Hepatocyte (in vitro differentiated cells): ENCODE measurements around the gene AFAP1. TPM values are rescaled to one million over a fixed set of nuclear protein-coding genes. Genes with fewer than 3 reads are reported as not detected.

Experiments used
- DNase-seq: peaks from one replicate; pipeline ENCODE4 v3.0.0-alpha.2; 2016; ENCODE audit warnings: low spot score
- H2AFZ ChIP-seq: fragments of 200-600 bp; sonication (generic); 2 replicates; pipeline ENCODE4 v1.6.0; 2016; ENCODE audit warnings: antibody characterized with exemption, mild to moderate bottlenecking
- H3K27ac ChIP-seq: fragments of 200-600 bp; sonication (generic); 2 replicates; pipeline ENCODE4 v1.5.1; 2016; ENCODE audit warnings: mild to moderate bottlenecking
- H3K27me3 ChIP-seq: fragments of 200-600 bp; sonication (generic); 2 replicates; pipeline ENCODE4 v1.6.1; 2016
- H3K36me3 ChIP-seq: fragments of 200-600 bp; sonication (generic); replicated peaks from 2 replicates; pipeline ENCODE4 v1.5.1; 2016; ENCODE audit warnings: low read depth; ENCODE audit not compliant: insufficient read depth
- H3K4me1 ChIP-seq: fragments of 200-600 bp; sonication (generic); 2 replicates; pipeline ENCODE4 v1.5.1; 2016; ENCODE audit warnings: mild to moderate bottlenecking, moderate library complexity; ENCODE audit not compliant: insufficient read depth
- H3K4me2 ChIP-seq: fragments of 200-600 bp; sonication (generic); 2 replicates; pipeline ENCODE4 v1.6.0; 2016
- H3K4me3 ChIP-seq: fragments of 200-600 bp; sonication (generic); 2 replicates; pipeline ENCODE4 v1.5.1; 2016; ENCODE audit warnings: mild to moderate bottlenecking
- H3K79me2 ChIP-seq: fragments of 200-600 bp; sonication (generic); 2 replicates; pipeline ENCODE4 v1.6.0; 2017; ENCODE audit warnings: mild to moderate bottlenecking
- H3K9me2 ChIP-seq: fragments of 200-600 bp; sonication (generic); replicated peaks from 2 replicates; pipeline ENCODE4 v1.6.0; 2017; ENCODE audit warnings: mild to moderate bottlenecking; ENCODE audit not compliant: insufficient read depth
- H3K9me3 ChIP-seq: fragments of 200-600 bp; sonication (generic); 2 replicates; pipeline ENCODE4 v1.5.1; 2016; ENCODE audit warnings: low read depth, mild to moderate bottlenecking
- H4K20me1 ChIP-seq: fragments of 200-600 bp; sonication (generic); 2 replicates; pipeline ENCODE4 v1.6.0; 2016; ENCODE audit warnings: mild to moderate bottlenecking; ENCODE audit not compliant: insufficient read depth, poor library complexity, severe bottlenecking
- EZH2 ChIP-seq: fragments of 200-600 bp; sonication (generic); IDR thresholded peaks from 2 replicates; pipeline ENCODE4 v1.6.1; 2016; ENCODE audit warnings: antibody characterized with exemption, mild to moderate bottlenecking, borderline replicate concordance
- EZH2phosphoT487 ChIP-seq: fragments of 200-600 bp; sonication (generic); IDR thresholded peaks from one replicate; pipeline ENCODE4 v1.6.1; 2018; ENCODE audit warnings: antibody characterized with exemption, mild to moderate bottlenecking, low read depth, moderate library complexity; ENCODE audit not compliant: unreplicated experiment, severe bottlenecking
- WGBS: methylation state at CpG from one replicate; pipeline ENCODE4 v1.1.6; 2016; ENCODE audit warnings: low lambda C conversion rate; ENCODE audit errors: missing lambda C conversion rate; 5-methylcytosine and 5-hydroxymethylcytosine counted together
- polyA plus RNA-seq: library from polyadenylated mRNA; unstranded; fragments of >200 nt; fragmentation: Nextera tagmentation; extraction: Ambion mirVana; gene quantifications from 2 replicates; pipeline ENCODE4 v1.2.1, GENCODE V29; 2016
- total RNA-seq: library from RNA; depleted of rRNA; stranded (reverse); fragments of >200 nt; gene quantifications from 2 replicates; pipeline ENCODE4 v1.2.3, GENCODE V29; 2014
- TF ChIP-seq, protein P1 (sequence below): fragments of 200-600 bp; sonication (generic); IDR thresholded peaks from 2 replicates; pipeline ENCODE4 v1.5.1; 2016; ENCODE audit warnings: antibody characterized with exemption, mild to moderate bottlenecking; ENCODE audit not compliant: poor library complexity

AFAP1 gene
- total and polyA plus RNA-seq, 2 experiments from 2014 or later = 9.3 to 16.2 TPM

GRCh38 chr4:7812231-7812857 is 127.3 kb downstream of the AFAP1 start:
- Histone ChIP-seq H3K4me2 (peak overlapping the region; percentile 46), H3K9me3 (no peaks in the 10 kb centered on the region), H3K79me2 (no peaks in the 10 kb centered on the region), H3K27ac (peak overlapping the region; percentile 82), H3K36me3 (no peaks in the 10 kb centered on the region), H2AFZ (no peak overlapping the region), H3K4me3 (no peak overlapping the region), H4K20me1 (no peaks in the 10 kb centered on the region), H3K27me3 (no peaks in the 10 kb centered on the region), H3K4me1 (peaks cover 23% of the 10 kb centered on the region), H3K9me2 (no peaks in the 10 kb centered on the region)
- WGBS = 86% methylated on average over 18 of the region's 18 CpGs
- no peak for TF ChIP-seq EZH2
- no peak for TF ChIP-seq EZH2phosphoT487
- TF ChIP-seq, protein P1, sequence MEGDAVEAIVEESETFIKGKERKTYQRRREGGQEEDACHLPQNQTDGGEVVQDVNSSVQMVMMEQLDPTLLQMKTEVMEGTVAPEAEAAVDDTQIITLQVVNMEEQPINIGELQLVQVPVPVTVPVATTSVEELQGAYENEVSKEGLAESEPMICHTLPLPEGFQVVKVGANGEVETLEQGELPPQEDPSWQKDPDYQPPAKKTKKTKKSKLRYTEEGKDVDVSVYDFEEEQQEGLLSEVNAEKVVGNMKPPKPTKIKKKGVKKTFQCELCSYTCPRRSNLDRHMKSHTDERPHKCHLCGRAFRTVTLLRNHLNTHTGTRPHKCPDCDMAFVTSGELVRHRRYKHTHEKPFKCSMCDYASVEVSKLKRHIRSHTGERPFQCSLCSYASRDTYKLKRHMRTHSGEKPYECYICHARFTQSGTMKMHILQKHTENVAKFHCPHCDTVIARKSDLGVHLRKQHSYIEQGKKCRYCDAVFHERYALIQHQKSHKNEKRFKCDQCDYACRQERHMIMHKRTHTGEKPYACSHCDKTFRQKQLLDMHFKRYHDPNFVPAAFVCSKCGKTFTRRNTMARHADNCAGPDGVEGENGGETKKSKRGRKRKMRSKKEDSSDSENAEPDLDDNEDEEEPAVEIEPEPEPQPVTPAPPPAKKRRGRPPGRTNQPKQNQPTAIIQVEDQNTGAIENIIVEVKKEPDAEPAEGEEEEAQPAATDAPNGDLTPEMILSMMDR = no peak
- DNase-seq = no peak

GRCh38 chr4:7811536-7812191 is 128.0 kb downstream of the AFAP1 start:
- H4K20me1 ChIP-seq = no peaks in the 10 kb centered on the region
- peaks cover 28% of the 10 kb centered on the region for H3K4me1 ChIP-seq
- TF ChIP-seq, protein P1 = no peak
- TF ChIP-seq EZH2phosphoT487 (no peak), EZH2 (no peak)
- no peaks in the 10 kb centered on the region for H3K9me3 ChIP-seq
- peak; percentile 58 for DNase-seq
- peak overlapping the region; percentile 47 for H3K4me2 ChIP-seq
- H3K4me3 ChIP-seq = no peak overlapping the region
- 60% methylated on average over 25 of the region's 25 CpGs for WGBS
- H3K27ac ChIP-seq = peak overlapping the region; percentile 82
- H3K36me3 ChIP-seq = no peaks in the 10 kb centered on the region
- no peaks in the 10 kb centered on the region for H3K79me2 ChIP-seq
- no peaks in the 10 kb centered on the region for H3K9me2 ChIP-seq
- H3K27me3 ChIP-seq = no peaks in the 10 kb centered on the region
- no peak overlapping the region for H2AFZ ChIP-seq

DNA sequence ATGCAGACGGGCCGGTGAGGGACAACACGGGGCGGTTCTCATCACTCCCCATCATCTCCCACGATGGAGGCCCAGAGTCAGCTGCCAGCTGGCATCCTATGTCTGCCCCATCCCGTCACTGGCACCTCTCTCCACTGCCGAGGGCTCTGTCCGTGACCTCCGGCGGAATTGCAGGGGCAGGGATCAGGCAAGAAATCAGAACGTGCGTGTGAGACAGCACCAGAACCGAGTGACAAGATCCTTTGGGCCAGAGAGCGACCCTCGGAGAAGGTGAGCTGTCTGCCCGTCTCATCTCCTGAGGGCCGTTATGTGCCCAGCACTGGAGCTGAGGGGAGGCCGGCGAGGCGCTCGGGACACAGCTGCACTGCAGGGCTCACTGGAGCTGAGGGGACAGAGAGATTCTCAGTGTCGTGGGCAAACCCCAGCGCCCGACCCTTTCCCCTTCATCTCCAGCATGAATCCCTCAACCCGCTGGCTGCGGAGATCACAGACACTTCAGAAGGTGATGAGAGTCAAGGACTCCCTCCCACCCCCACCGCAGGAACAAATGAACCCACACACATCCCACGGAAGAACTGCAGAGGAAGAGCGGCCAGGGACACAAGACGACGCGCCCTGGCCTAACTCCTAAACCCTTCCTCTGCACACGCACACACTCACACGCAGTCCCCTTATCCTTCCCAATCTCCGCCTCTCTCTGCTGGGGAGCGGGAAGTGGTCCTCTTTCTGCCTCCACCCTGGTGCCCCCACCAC is 128.7 kb downstream of the AFAP1 start:
- 90% methylated on average over 32 of the region's 36 CpGs for WGBS
- DNase-seq = no peak
- Histone ChIP-seq H3K36me3 (no peaks in the 10 kb centered on the region), H3K4me3 (no peak overlapping the region), H3K79me2 (no peaks in the 10 kb centered on the region), H3K27ac (peak overlapping the region; percentile 82), H3K9me3 (no peaks in the 10 kb centered on the region), H3K4me2 (peak overlapping the region; percentile 47), H3K4me1 (peaks cover 33% of the 10 kb centered on the region), H3K27me3 (no peaks in the 10 kb centered on the region), H4K20me1 (no peaks in the 10 kb centered on the region), H3K9me2 (no peaks in the 10 kb centered on the region), H2AFZ (no peak overlapping the region)
- no peak for TF ChIP-seq EZH2
- no peak for TF ChIP-seq EZH2phosphoT487
- TF ChIP-seq, protein P1 = no peak
